Lung (tissue), 12 donors: ENCODE results near the gene SLC22A9. TPM values are rescaled to one million over a fixed set of nuclear protein-coding genes. Genes with fewer than 3 reads are reported as not detected.

Experiments
- ATAC-seq: fragments of 200-7000 bp; cut with Tn5 transposase; one replicate; pipeline ENCODE4 v1.9.1; 2020; ENCODE audit warnings: moderate number of reproducible peaks; ENCODE audit not compliant: insufficient read depth, low FRiP score
- DNase-seq, 3 donors: peaks; one replicate each; pipeline ENCODE4 v3.0.0-alpha.2; 2013 to 2017
- H3K27ac ChIP-seq, 2 donors: one replicate each; pipeline ENCODE4 v1.5.1; 2013; ENCODE audit warnings: mild to moderate bottlenecking in 2 of 2, moderate library complexity in 2 of 2, control low read depth in 1 of 2, inconsistent platforms in 1 of 2, low read depth in 1 of 2, low read length in 1 of 2
- H3K27me3 ChIP-seq, 3 donors: one replicate each; pipeline ENCODE4 v1.5.1; 2013; ENCODE audit warnings: low read length in 2 of 3; ENCODE audit not compliant: control insufficient read depth in 3 of 3, insufficient read depth in 3 of 3
- H3K36me3 ChIP-seq, 4 donors: one replicate each; pipeline ENCODE4 v1.5.1; 2013; ENCODE audit warnings: low read length in 4 of 4, mild to moderate bottlenecking in 1 of 4, moderate library complexity in 1 of 4; ENCODE audit not compliant: control insufficient read depth in 4 of 4, insufficient read depth in 4 of 4
- H3K4me1 ChIP-seq, 5 donors: one replicate each; pipeline ENCODE4 v1.5.1; 2013; ENCODE audit warnings: low read length in 5 of 5, mild to moderate bottlenecking in 2 of 5, moderate library complexity in 1 of 5; ENCODE audit not compliant: control insufficient read depth in 5 of 5, insufficient read depth in 5 of 5
- H3K4me3 ChIP-seq: one replicate; pipeline ENCODE4 v1.5.1; 2013; ENCODE audit warnings: mild to moderate bottlenecking, control low read depth, moderate library complexity
- H3K9ac ChIP-seq, 2 donors: one replicate each; pipeline ENCODE4 v1.5.1; 2013; ENCODE audit warnings: low read length in 2 of 2, control low read depth in 1 of 2; ENCODE audit not compliant: insufficient read depth in 1 of 2
- H3K9me3 ChIP-seq, 4 donors: one replicate each; pipeline ENCODE4 v1.5.1; 2013; ENCODE audit warnings: low read length in 3 of 4, mild to moderate bottlenecking in 1 of 4, moderate library complexity in 1 of 4; ENCODE audit not compliant: control insufficient read depth in 4 of 4, insufficient read depth in 3 of 4
- WGBS, 2 donors: extraction: QIAGEN DNeasy Blood & Tissue Kit; methylation state at CpG; one replicate each; pipeline ENCODE4 v1.1.7; 2013; 5-methylcytosine and 5-hydroxymethylcytosine counted together
- polyA plus RNA-seq, 2 donors: library from polyadenylated mRNA; stranded (reverse); fragments of 200-250 nt; gene quantifications; one replicate each; pipeline ENCODE4 v1.2.1, GENCODE V29; 2013
- total RNA-seq, 2 donors: library from RNA; depleted of rRNA in 1 of 2; stranded (reverse); fragments of >200 nt in 1 of 2; gene quantifications; one replicate each; pipeline ENCODE4 v1.2.1, GENCODE V29; 2014 to 2021
- TF ChIP-seq, protein P1 (sequence below): IDR thresholded peaks from 2 replicates; pipeline ENCODE4 v1.5.1; 2012; ENCODE audit warnings: mild to moderate bottlenecking; ENCODE audit errors: control extremely low read depth, extremely low read depth
- donor health status: control.
- donor health status: control.
- donor health status: Bipolar disorder and iron deficiency.
- donor health status: healthy.
- donor health status: DM: yes; HTN: yes; CAD: no.

The SLC22A9 gene
- total and polyA plus RNA-seq, 4 donors: not detected

DNA sequence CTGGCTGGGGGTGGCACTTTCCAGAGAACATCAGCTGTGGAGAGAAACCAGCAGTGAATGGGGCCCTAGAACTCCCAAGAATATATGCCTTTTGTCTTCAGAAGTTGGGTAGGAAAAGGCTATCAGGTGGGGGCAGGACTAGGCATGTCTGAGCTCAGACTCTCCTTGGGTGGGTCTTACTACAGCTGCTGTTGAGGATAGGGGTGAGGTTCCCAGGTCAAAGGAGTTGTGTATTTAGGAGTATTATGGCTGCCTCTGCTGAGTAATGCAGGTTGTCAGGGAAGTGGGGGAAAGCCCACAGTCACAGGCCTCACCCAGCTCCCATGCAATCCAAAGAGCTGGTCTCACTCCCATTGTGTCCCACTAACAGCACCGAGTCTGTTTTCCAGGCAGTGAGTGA, 26.1 kb downstream of the SLC22A9 start:
- Histone ChIP-seq H3K36me3 (no peaks in the 10 kb centered on the region), H3K9ac (no peak overlapping the region), H3K4me1 (no peaks in the 10 kb centered on the region), H3K4me3 (no peak overlapping the region), H3K27ac (no peak overlapping the region), H3K27me3 (no peaks in the 10 kb centered on the region), H3K9me3 (no peaks in the 10 kb centered on the region)
- TF ChIP-seq, protein P1, sequence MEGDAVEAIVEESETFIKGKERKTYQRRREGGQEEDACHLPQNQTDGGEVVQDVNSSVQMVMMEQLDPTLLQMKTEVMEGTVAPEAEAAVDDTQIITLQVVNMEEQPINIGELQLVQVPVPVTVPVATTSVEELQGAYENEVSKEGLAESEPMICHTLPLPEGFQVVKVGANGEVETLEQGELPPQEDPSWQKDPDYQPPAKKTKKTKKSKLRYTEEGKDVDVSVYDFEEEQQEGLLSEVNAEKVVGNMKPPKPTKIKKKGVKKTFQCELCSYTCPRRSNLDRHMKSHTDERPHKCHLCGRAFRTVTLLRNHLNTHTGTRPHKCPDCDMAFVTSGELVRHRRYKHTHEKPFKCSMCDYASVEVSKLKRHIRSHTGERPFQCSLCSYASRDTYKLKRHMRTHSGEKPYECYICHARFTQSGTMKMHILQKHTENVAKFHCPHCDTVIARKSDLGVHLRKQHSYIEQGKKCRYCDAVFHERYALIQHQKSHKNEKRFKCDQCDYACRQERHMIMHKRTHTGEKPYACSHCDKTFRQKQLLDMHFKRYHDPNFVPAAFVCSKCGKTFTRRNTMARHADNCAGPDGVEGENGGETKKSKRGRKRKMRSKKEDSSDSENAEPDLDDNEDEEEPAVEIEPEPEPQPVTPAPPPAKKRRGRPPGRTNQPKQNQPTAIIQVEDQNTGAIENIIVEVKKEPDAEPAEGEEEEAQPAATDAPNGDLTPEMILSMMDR: no peak
- no peak for ATAC-seq
- no peak for DNase-seq
- 83 to 86% methylated on average over 1 of the region's 1 CpG for WGBS, 2 donors

- ATAC-seq: no peak
Observed at GRCh38 chr11:63404161-63404935, 34.8 kb downstream of the SLC22A9 start.

GRCh38 chr11:63405114-63405513, 35.5 kb downstream of the SLC22A9 start:
- 78 to 85% methylated on average over 3 of the region's 3 CpGs for WGBS, 2 donors
- Histone ChIP-seq H3K27ac (no peak overlapping the region), H3K9ac (no peak overlapping the region), H3K36me3 (no peaks in the 10 kb centered on the region), H3K4me3 (no peak overlapping the region), H3K9me3 (no peaks in the 10 kb centered on the region), H3K4me1 (no peaks in the 10 kb centered on the region), H3K27me3 (peaks cover 0 to 4% (median 0%) of the 10 kb centered on the region in 3 donors)
- no peak for DNase-seq
- TF ChIP-seq, protein P1: no peak
- ATAC-seq: no peak

More at GRCh38 chr11:63404161-63404935, 34.8 kb downstream of the SLC22A9 start:
- DNase-seq: no peak
- H3K4me1 ChIP-seq: no peaks in the 10 kb centered on the region
- 82 to 86% methylated on average over 5 of the region's 5 CpGs for WGBS, 2 donors
- H3K9ac ChIP-seq: no peak overlapping the region
- no peaks in the 10 kb centered on the region for H3K9me3 ChIP-seq
- H3K27me3 ChIP-seq: peaks cover 0 to 4% (median 0%) of the 10 kb centered on the region in 3 donors
- no peaks in the 10 kb centered on the region for H3K36me3 ChIP-seq
- H3K4me3 ChIP-seq: no peak overlapping the region
- TF ChIP-seq, protein P1: no peak
- H3K27ac ChIP-seq: no peak overlapping the region
